ENCODE data around the gene INTS11. TPM values are rescaled to one million over a fixed set of nuclear protein-coding genes. Genes with fewer than 3 reads are reported as not detected.

INTS11 gene
- total and polyA plus RNA-seq, 2 experiments from 2014 or later: 75.8 to 124 TPM

DNA sequence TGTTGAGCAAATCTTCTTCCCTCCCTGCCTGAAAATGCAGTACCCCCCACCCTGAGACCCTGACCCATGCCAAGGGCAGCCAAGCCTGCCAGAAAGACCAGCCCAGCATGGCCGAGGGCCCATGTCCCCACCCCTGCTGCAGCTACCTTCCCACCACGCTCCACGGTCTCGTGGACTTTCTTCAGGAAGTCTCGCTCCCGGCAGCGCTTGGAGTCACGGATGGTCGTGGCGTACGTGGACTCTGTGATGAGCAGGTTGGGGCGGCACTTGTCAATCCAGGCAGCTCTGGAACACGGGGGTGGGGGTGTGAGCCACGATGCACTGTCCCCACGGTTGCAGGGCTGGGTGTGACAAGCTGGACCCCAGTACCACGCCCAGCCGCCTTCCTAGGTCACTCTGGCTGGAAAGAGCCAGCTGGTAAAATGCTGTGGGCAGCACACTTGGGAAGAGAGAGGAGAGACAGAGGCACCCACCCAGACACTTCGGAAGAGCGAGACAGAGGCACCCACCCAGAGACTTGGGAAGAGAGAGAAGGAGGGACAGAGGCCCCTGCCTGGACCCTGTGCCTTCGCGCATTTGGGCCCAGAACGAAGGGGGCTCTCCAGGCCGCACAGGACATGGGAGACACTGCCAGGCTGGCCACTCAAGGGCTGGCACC lies 9.7 kb downstream of the INTS11 start:
- Histone ChIP-seq H3K9me3 (ENCODE audit: low read depth) (no peaks in the 10 kb centered on the region), H3K4me3 (no peak overlapping the region), H3K27me3 (no peaks in the 10 kb centered on the region), H3K27ac (no peak overlapping the region), H3K4me1 (ENCODE audit: low read depth) (no peaks in the 10 kb centered on the region), H3K36me3 (peaks cover 17% of the 10 kb centered on the region)
- no peak for DNase-seq (ENCODE audit: low read depth in 1 of 2, low spot score in 1 of 2)
- TF ChIP-seq CTCF (IDR thresholded peaks at IDR 0.05; ENCODE audit: low read depth, low read length): no peak

- H3K36me3 ChIP-seq: peaks cover 16% of the 10 kb centered on the region
- H3K4me3 ChIP-seq: no peak overlapping the region
- H3K27ac ChIP-seq: no peak overlapping the region
- H3K9me3 ChIP-seq (ENCODE audit: low read depth): no peaks in the 10 kb centered on the region
- DNase-seq (ENCODE audit: low read depth in 1 of 2, low spot score in 1 of 2): no peak
- no peaks in the 10 kb centered on the region for H3K27me3 ChIP-seq
- no peak for TF ChIP-seq CTCF (IDR thresholded peaks at IDR 0.05; ENCODE audit: low read depth, low read length)
- H3K4me1 ChIP-seq (ENCODE audit: low read depth): no peaks in the 10 kb centered on the region
These were observed 10.2 kb downstream of the INTS11 start for GRCh38 chr1:1314237-1314586.

GRCh38 chr1:1313500-1314236 lies 10.8 kb downstream of the INTS11 start:
- no peak for TF ChIP-seq CTCF (IDR thresholded peaks at IDR 0.05; ENCODE audit: low read depth, low read length)
- no peaks in the 10 kb centered on the region for H3K4me1 ChIP-seq (ENCODE audit: low read depth)
- no peaks in the 10 kb centered on the region for H3K9me3 ChIP-seq (ENCODE audit: low read depth)
- H3K27me3 ChIP-seq: no peaks in the 10 kb centered on the region
- H3K27ac ChIP-seq: no peak overlapping the region
- H3K36me3 ChIP-seq: peaks cover 11% of the 10 kb centered on the region
- no peak for DNase-seq (ENCODE audit: low read depth in 1 of 2, low spot score in 1 of 2)
- H3K4me3 ChIP-seq: no peak overlapping the region

DNA sequence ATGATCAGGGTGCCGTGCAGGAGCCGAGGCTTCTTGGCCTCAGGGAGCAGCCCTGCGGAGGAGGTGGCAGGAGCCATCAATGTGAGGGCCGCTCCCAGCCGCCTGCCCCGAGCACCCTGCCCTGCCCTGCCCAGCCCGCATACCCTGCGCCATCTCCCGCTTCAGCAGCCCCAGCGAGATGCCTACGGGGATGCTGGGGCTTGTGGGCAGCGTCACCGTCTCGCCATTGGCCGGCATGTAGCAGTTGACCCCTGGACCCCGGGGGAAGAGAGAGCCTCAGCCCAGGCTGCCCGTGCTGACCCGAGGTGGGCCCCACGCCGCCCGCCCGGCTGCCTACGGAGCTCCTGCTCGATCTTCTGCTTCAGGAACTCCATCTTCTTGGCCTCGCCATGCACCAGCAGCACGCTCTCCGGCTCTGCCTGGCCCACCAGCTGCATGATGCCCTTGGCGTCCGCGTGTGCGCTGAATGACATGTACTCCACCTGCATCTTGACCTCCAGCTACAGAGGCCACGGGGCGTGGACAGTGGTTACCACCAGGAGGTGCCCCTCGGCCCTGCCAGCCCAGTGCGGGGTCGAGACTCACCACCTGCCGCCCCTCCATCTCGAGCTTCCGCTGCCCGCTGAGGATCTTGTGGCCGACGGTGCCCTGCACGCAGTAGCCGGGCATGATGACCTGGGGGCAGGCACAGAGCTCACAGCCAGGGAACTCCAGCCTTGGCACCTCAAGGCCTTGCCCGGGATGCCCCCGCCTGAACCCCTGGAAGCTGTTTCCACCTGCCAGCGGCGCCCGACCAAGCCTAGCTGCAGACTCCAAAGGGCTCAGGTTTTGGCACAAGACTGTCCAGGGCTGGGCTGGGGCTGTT lies 11.8 kb downstream of the INTS11 start:
- TF ChIP-seq CTCF (IDR thresholded peaks at IDR 0.05; ENCODE audit: low read depth, low read length): no peak
- H3K36me3 ChIP-seq: peaks cover 9% of the 10 kb centered on the region
- DNase-seq (ENCODE audit: low read depth in 1 of 2, low spot score in 1 of 2): no peak
- H3K9me3 ChIP-seq (ENCODE audit: low read depth): no peaks in the 10 kb centered on the region
- no peak overlapping the region for H3K4me3 ChIP-seq
- no peaks in the 10 kb centered on the region for H3K4me1 ChIP-seq (ENCODE audit: low read depth)
- no peak overlapping the region for H3K27ac ChIP-seq
- no peaks in the 10 kb centered on the region for H3K27me3 ChIP-seq

GRCh38 chr1:1311107-1312104 lies 13.1 kb downstream of the INTS11 start:
- no peak for TF ChIP-seq CTCF (IDR thresholded peaks at IDR 0.05; ENCODE audit: low read depth, low read length)
- Histone ChIP-seq H3K9me3 (ENCODE audit: low read depth) (no peaks in the 10 kb centered on the region), H3K4me3 (no peak overlapping the region), H3K27ac (no peak overlapping the region), H3K4me1 (ENCODE audit: low read depth) (peaks cover 7% of the 10 kb centered on the region), H3K27me3 (no peaks in the 10 kb centered on the region), H3K36me3 (peaks cover 9% of the 10 kb centered on the region)
- no peak for DNase-seq (ENCODE audit: low read depth in 1 of 2, low spot score in 1 of 2)

Data from cardiac muscle cell (in vitro differentiated cells and primary cell).